Activated CD4-positive, CD25-positive, alpha-beta regulatory T cell treated with anti-CD3 and anti-CD28 coated beads, Interleukin-2, amount 50 U/mL, for 24 hours (primary cell): ENCODE data around the gene LGALS9.
"Not testable (repeated sequence)": the region's sequence is repeated elsewhere in the genome, so short reads cannot be mapped to it uniquely, and the experiment has no call there.

Experiments
- ATAC-seq, 2 donors: fragments of 150-1000 bp; cut with Tn5 transposase; one replicate each; pipeline ENCODE4 v1.10.0; 2021; ENCODE audit warnings: mild to moderate bottlenecking in 1 of 2, moderate library complexity in 1 of 2

Gene LGALS9

DNA sequence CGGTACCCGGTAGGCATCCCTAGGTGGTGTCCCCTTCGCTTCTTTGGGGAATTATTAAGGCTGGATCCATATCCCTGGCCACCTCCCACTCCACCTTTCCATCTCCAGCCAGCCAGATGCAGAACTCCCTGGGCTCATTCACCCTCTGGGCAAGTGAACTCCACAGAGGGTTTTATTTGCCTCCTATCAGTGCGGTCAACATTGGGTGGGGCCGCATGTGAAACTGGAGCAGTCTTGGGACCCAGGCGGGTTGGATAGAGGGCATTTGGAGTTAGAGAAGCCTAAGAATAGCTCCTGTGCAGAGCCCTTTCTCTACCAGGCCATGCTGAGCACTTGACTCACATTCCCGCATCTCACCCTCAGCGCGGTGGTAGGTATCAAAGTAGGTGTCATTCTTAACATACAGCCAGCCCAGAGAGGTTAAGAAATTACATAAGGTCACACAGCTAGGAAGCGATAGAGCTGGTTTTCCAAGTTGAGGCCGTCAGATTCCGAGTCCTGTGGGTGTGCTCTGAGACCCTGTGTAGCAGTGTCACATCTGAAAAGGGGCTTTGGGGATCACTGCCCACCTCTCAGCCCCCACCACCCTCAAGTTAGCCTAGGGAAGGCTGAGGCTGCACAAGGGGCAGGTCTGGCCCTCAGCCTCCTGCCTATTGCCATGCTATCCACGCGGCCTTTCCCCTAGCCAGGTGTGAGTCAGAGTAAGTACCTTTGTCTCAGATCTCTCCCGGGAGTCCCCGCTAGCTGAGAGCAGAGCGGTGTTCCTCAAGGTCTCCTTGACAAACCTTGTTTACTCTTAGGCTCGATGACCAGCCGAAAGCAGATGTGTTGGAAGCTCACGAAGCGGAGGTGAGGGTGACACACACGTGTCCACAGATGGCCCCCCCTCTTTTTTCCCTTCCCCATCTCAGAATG is 26.9 kb upstream of the LGALS9 start:
- ATAC-seq: no peak

- ATAC-seq: no peak
Measured at GRCh38 chr17:27605409-27605808, 25.6 kb upstream of the LGALS9 start.

GRCh38 chr17:27607521-27608091 is 23.4 kb upstream of the LGALS9 start:
- ATAC-seq: no peak

- ATAC-seq: peak; percentile 33 to 55
Measured at GRCh38 chr17:27608328-27609230, 22.4 kb upstream of the LGALS9 start.

- ATAC-seq: no peak
Measured at GRCh38 chr17:27609611-27610303, 21.2 kb upstream of the LGALS9 start.

- ATAC-seq: no peak
Measured at GRCh38 chr17:27610304-27610677, 20.7 kb upstream of the LGALS9 start.

DNA sequence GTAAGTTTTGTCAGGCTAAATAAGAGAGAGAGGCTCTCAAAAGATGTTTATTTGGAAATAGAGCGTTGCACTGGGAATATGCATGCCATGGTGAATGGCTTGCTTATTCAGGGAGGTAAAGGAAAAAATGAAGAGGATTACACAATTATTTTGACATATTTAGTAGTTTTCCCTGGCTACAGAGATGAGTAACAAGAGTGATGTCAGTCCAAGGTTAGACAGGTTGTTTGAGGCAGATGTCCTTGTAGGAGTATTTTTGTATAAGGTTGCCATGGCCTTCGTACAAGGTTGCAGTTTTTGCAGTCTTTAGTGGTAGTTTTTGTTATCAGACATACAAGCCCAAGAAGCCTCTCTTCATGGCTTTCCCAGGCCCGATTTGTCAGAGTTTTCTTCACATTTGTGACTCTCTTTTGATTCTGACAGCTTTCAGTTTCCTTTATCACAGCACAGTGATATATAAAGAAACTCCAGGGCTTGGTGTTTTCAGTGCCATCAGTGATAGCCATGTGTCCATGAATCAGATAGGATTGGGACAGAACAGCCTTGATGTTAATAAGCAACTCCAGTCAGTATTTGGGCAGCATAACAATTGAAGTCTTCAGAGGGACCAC is 18.7 kb upstream of the LGALS9 start:
- ATAC-seq: peak; percentile 32 to 65

- ATAC-seq: no peak
Measured at GRCh38 chr17:27613433-27613832, 17.6 kb upstream of the LGALS9 start.

GRCh38 chr17:27615121-27615520 is 15.9 kb upstream of the LGALS9 start:
- ATAC-seq: no peak

GRCh38 chr17:27616414-27616813 is 14.6 kb upstream of the LGALS9 start:
- ATAC-seq: peak in 1 of 2 donors; percentile 24

DNA sequence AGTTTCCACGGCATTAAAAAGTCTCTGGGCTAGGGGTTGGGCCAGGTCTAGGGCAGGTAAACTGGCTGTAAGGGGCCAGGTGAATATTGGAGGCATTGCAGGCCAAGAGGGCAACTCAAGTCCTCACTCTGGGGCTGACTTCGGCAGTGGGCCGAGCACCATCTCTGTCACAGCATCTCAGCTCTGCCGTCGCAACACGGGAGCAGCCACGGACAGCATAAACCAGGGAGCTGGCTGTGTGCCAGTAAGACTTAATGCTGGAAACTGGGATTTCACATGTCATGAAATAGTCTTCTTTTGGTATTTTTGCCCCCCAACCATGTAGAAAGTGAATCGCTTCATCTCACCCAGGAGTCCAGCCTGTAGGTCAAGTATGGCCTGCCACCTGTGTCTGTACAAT is 12.6 kb upstream of the LGALS9 start:
- ATAC-seq: no peak

DNA sequence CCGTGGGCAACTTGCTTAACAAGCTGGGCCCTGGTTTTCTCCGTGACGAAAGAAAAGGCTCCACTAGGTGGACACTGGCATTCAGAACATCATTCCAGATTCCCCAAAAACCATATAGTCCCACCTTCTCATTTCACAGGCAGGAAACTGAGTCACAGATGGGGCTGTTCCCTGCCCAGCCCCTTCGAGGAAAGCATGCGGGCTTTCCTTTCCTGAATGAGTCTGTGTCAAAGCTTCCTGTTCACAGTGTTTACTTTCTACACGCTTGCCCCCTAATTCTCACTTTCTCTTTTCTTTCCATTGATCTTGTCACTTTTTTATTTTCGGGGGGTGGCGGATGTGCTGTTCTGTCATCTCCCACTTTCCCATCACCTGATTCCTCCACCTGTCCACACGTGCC is 10.3 kb upstream of the LGALS9 start:
- no peak for ATAC-seq

GRCh38 chr17:27621536-27621935 is 9.5 kb upstream of the LGALS9 start:
- no peak for ATAC-seq

- ATAC-seq: no peak
Measured at GRCh38 chr17:27621942-27622559, 8.9 kb upstream of the LGALS9 start.

GRCh38 chr17:27622986-27623385 is 8.0 kb upstream of the LGALS9 start:
- no peak for ATAC-seq

- no peak for ATAC-seq
Measured at GRCh38 chr17:27623614-27624013, 7.4 kb upstream of the LGALS9 start.

DNA sequence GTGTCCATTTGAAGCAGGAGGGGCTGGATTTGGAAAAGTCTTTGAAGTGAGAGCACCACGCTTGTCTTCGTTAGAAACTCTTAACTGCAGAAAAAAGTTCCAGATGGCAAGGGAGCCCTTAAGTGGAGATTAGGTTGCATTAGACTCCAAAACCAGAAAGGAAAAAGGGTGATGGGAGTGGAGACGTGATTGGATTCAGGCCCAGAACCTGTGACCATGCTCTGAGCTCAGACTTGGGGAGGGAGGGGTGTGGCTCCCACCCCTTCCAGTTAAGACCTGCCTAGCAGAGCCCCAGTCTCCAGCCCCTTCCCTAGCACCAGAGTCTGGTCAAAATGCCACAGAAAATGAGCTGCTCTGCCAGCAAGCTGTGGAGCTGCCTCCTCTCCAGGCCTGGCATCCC is 6.4 kb upstream of the LGALS9 start:
- ATAC-seq: no peak

DNA sequence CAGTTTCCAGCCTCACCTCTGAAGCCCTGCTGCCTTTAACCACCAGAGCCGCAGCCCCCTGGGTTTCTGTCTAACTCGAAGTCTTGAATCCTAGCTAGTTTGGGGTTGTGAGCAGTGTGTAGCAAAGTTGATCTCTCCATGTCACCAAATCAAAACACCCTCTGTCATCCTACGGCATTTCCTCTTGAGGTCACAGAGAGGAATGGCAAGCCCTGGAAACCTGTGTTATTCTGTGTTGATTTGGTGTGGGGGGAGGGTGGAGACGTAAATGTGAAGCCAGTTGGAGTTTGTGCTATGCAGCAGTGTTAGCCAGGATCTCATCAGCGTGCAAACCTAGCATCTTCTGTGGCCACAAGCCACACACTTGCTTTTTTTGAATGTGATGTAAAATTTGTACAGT is 5.1 kb upstream of the LGALS9 start:
- no peak for ATAC-seq

DNA sequence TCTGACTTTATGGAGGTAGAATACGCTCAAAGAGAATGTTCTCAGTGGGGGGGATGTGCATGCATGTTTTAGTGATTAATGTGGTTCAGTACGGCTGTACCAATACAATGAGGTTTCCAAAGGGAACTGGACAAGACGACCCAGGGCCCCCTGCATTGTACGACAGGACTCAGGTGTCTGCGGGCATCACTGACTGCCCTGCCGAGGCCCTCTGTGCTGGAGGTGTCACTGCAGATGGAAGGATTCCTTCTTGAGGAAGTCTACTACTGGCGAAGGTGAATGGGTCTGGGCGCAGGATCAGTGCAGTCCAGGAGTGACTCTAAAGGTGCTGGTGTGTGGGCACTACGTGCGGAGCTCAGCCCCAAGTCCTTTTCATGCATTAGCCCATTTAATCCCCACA is 3.5 kb upstream of the LGALS9 start:
- ATAC-seq: no peak

- ATAC-seq: no peak
Measured at GRCh38 chr17:27628376-27628775, 2.6 kb upstream of the LGALS9 start.

GRCh38 chr17:27629260-27629659 is 1.7 kb upstream of the LGALS9 start:
- ATAC-seq: not testable (repeated sequence)

DNA sequence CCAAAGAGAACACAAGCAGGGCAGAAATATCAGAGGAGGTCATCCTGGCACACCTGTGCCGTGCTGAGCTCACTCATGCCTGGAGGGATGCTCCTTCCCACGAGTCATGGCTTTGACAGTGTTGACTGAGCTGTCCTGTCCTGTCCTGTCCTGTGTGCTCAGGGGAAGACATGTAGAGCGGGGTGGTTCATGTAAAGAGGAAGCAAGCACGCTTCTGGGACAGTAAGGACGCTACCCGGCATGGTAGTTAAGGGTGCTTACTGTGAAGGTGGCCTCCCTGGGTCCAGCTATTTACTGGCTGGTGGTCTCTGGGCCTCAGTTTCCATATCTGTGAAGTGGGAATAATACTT is 398 bp downstream of the LGALS9 start:
- peak; percentile 61 to 62 for ATAC-seq
